Left ventricle myocardium inferior (tissue), 1 donor: ENCODE data around the gene HEATR9. TPM values are rescaled to one million over a fixed set of nuclear protein-coding genes. Genes with fewer than 3 reads are reported as not detected.

Experiments
- DNase-seq: peaks from one replicate; pipeline ENCODE4 v3.0.0-alpha.2; 2020
- H3K27ac ChIP-seq: fragments of 200-600 bp; replicated peaks from 2 replicates; pipeline ENCODE4 v1.8.0; 2021
- H3K27me3 ChIP-seq: fragments of 200-600 bp; 2 replicates; pipeline ENCODE4 v1.8.0; 2021; ENCODE audit warnings: low read depth
- H3K36me3 ChIP-seq: fragments of 200-600 bp; 2 replicates; pipeline ENCODE4 v1.8.0; 2021
- H3K4me1 ChIP-seq: fragments of 200-600 bp; 2 replicates; pipeline ENCODE4 v1.8.0; 2021
- H3K4me3 ChIP-seq: fragments of 200-600 bp; 2 replicates; pipeline ENCODE4 v1.8.0; 2021; ENCODE audit warnings: mild to moderate bottlenecking, moderate library complexity
- H3K9me3 ChIP-seq: fragments of 200-600 bp; replicated peaks from 2 replicates; pipeline ENCODE4 v1.8.0; 2021
- intact Hi-C: fragments of 100-400 bp; cut with micrococcal nuclease; formaldehyde crosslinking; loops from one replicate; pipeline ENCODE4 v1.11.0; 2022
- total RNA-seq: library from RNA; stranded (reverse); fragmentation: NEBNext Ultra II Directional; extraction: Animal tissue kit (Norgen Biotek cat#: 25700); gene quantifications from one replicate; pipeline ENCODE4 v1.2.1, GENCODE V29; 2021
- TF ChIP-seq, protein P1 (sequence below): fragments of 200-600 bp; IDR thresholded peaks from 2 replicates; pipeline ENCODE4 v1.8.0; 2021; ENCODE audit warnings: antibody characterized with exemption, mild to moderate bottlenecking, borderline replicate concordance
- donor health status: DM: no; HTN: yes; CAD: no; lungs with severe emphysema.

Gene HEATR9
- total RNA-seq, 1 donor from 2014 or later: not detected

DNA sequence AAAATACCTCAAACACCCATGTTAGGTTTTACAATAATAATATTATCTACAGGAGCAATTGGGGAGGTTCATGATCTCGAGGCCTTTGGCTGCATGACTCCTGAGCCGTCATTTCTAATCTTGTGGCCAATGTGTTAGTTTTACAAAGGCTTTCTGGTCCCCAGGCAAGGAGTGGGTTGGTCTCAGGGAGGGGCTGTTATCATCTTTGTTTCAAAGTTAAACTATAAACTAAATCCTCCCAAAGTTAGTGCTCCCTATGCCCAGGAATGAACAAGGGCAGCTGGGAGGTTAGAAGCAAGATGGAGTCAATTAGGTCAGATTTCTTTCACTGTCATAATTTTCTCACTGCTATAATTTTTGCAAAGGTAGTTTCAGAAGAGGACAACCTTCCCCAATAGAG, 20.6 kb upstream of the HEATR9 start:
- TF ChIP-seq, protein P1, sequence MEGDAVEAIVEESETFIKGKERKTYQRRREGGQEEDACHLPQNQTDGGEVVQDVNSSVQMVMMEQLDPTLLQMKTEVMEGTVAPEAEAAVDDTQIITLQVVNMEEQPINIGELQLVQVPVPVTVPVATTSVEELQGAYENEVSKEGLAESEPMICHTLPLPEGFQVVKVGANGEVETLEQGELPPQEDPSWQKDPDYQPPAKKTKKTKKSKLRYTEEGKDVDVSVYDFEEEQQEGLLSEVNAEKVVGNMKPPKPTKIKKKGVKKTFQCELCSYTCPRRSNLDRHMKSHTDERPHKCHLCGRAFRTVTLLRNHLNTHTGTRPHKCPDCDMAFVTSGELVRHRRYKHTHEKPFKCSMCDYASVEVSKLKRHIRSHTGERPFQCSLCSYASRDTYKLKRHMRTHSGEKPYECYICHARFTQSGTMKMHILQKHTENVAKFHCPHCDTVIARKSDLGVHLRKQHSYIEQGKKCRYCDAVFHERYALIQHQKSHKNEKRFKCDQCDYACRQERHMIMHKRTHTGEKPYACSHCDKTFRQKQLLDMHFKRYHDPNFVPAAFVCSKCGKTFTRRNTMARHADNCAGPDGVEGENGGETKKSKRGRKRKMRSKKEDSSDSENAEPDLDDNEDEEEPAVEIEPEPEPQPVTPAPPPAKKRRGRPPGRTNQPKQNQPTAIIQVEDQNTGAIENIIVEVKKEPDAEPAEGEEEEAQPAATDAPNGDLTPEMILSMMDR: no peak

DNA sequence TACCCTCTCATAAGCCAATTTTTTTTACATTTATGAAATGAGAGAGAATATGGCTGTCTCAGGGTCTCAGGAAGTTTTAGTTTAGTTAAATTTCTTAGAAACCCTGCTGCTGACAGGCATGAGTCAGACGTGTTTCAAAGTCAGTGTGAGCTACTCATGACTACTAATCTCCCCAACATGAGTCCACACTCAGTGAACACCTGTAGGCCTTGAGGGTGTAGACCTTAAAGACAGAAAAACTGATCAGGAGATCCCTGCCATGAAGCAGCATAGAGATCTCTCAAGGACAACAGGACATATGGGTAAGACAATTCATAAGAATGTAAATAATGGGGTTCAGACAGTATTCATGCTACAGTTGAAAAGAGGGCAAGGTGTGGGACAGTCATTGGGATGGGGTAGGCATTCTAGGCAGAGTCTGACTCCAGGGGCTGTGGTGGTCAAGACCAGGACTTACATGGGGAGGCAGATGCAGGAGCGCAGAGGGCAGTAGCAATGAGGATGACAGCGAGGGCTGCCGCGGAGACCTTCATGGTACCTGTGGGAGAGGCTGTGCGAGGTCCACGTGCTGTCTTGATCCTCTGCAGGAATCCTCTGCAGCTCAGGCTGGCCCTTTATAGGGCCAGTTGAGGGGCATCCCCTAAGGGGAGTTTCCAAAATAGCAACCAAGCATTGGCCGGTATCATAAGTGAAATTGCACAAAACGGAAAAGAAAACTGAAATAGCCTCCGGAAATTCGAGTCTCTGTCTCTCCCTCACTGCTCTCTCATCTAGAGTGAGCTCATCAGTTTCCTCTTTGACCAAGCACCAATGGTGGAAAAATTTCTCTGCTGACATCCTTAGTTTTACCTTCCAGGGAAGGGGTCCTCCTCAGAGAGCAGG, 11.3 kb upstream of the HEATR9 start, which contains the start of gene CCL5:
CCL5 (minus strand) TSS at position 588 of the 882 bp plus-strand sequence.
- no peaks in the 10 kb centered on the region for H3K36me3 ChIP-seq
- no peaks in the 10 kb centered on the region for H3K9me3 ChIP-seq
- H3K4me1 ChIP-seq: peaks cover 4% of the 10 kb centered on the region
- H3K27me3 ChIP-seq: peaks cover 3% of the 10 kb centered on the region
- TF ChIP-seq, protein P1: no peak
- H3K27ac ChIP-seq: no peak within 1 kb of the TSS
- H3K4me3 ChIP-seq: no peak within 1 kb of the TSS
- intact Hi-C loops: no loop called here
- no peak for DNase-seq

More for the DNA sequence above, 20.6 kb upstream of the HEATR9 start:
- H3K4me3 ChIP-seq: no peak overlapping the region
- intact Hi-C loops: no loop called here
- H3K9me3 ChIP-seq: no peaks in the 10 kb centered on the region
- H3K27ac ChIP-seq: no peak overlapping the region
- no peaks in the 10 kb centered on the region for H3K4me1 ChIP-seq
- H3K27me3 ChIP-seq: no peaks in the 10 kb centered on the region
- DNase-seq: no peak
- no peaks in the 10 kb centered on the region for H3K36me3 ChIP-seq

DNA sequence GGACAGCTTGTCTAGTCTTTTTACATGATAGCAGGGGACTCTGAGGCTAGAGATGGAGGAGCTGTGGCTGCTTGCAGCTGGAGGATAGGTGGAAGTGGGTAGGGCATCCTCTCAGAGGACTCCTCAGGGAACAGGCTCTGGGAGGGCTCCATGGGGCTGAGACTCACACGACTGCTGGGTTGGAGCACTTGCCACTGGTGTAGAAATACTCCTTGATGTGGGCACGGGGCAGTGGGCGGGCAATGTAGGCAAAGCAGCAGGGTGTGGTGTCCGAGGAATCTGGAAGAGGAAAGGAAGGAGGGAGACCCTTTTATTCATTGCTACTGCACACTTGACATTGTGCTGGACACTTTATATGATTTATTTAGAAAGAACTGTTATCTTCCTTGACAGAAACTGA, 9.7 kb upstream of the HEATR9 start:
- DNase-seq: no peak
- TF ChIP-seq, protein P1: no peak
- Histone ChIP-seq H3K27ac (no peak overlapping the region), H3K4me1 (peaks cover 4% of the 10 kb centered on the region), H3K9me3 (no peaks in the 10 kb centered on the region), H3K27me3 (peaks cover 3% of the 10 kb centered on the region), H3K36me3 (no peaks in the 10 kb centered on the region), H3K4me3 (no peak overlapping the region)
- intact Hi-C loops: no loop called here

DNA sequence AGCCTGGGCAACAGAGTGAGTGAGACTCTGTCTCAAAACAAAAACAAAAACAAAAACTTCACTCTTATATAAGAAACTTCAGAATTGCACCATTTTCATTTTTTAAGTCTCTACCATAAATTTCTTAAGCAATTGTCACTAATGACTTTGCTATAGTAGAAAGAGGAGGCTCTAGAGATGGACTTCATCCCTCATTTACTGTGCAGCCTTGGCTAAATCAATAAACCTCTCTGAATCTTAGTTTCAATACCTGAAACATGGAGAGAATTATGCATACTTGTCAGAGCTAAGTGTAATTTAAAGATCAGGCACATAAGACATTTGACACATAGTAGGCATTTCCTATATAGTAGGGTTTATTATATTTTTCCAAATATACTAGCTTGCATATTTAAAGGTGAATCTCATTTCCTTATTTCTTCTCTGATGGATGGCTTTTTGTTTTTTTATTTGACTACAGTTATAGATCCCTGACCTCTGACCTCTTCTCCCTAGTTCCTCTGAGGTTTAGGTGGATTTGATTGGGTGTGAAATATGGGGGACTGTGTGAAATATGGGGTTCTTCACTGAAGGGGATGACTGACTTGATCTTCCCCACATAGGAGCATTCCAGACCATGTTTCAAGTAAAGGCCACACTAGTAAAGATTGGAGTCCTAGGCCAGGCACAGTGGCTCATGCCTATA, 8.8 kb upstream of the HEATR9 start:
- H3K9me3 ChIP-seq: no peaks in the 10 kb centered on the region
- TF ChIP-seq, protein P1: no peak
- H3K27ac ChIP-seq: no peak overlapping the region
- no peak for DNase-seq
- no peak overlapping the region for H3K4me3 ChIP-seq
- H3K27me3 ChIP-seq: peaks cover 3% of the 10 kb centered on the region
- H3K4me1 ChIP-seq: peaks cover 4% of the 10 kb centered on the region
- intact Hi-C loops: no loop called here
- H3K36me3 ChIP-seq: no peaks in the 10 kb centered on the region

DNA sequence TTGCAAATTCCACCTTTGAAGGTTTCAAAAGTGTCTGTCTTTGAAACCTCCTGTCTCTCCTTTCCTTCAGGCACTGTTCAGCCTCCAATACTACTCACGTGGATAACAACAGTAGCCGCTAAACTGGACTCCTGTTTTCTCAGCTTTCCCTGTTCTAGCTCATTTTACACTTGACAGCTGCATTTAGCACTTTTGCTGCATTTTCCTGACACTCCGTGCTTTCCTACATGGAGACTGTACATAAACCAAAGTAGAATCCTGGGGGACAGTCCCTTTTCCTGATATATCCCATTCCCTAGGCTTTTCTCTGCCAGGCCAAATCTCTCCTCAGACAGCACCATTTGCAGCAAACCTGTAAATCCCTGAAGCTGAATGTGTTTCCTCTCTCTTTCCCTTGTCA, 7.8 kb upstream of the HEATR9 start:
- TF ChIP-seq, protein P1: no peak
- Histone ChIP-seq H3K9me3 (no peaks in the 10 kb centered on the region), H3K4me3 (no peak overlapping the region), H3K27ac (no peak overlapping the region), H3K27me3 (peaks cover 3% of the 10 kb centered on the region), H3K4me1 (peaks cover 4% of the 10 kb centered on the region), H3K36me3 (no peaks in the 10 kb centered on the region)
- intact Hi-C loops: no loop called here
- DNase-seq: no peak
